Liver (tissue), 9 donors: ENCODE results near the gene GATA2. TPM values are rescaled to one million over a fixed set of nuclear protein-coding genes. Genes with fewer than 3 reads are reported as not detected.

Experiments
- DNase-seq: peaks from one replicate; pipeline ENCODE4 v3.0.0-alpha.2; 2017; ENCODE audit warnings: low spot score
- H3K27ac ChIP-seq, 2 donors: one replicate each; pipeline ENCODE4 v1.7.0; 2013; ENCODE audit warnings: inconsistent platforms in 2 of 2, low read length in 2 of 2, control low read depth in 1 of 2, low read depth in 1 of 2, mild to moderate bottlenecking in 1 of 2
- H3K27me3 ChIP-seq, 4 donors: one replicate each; pipeline versions ENCODE4 v1.6.1 to v1.7.0; 2013; ENCODE audit warnings: low read length in 3 of 4, inconsistent platforms in 1 of 4, mild to moderate bottlenecking in 1 of 4, moderate library complexity in 1 of 4; ENCODE audit not compliant: control insufficient read depth in 4 of 4, insufficient read depth in 4 of 4
- H3K36me3 ChIP-seq, 4 donors: one replicate each; pipeline versions ENCODE4 v1.6.1 to v1.7.0; 2013; ENCODE audit warnings: low read length in 3 of 4, mild to moderate bottlenecking in 3 of 4, low read depth in 1 of 4, moderate library complexity in 1 of 4; ENCODE audit not compliant: control insufficient read depth in 4 of 4, insufficient read depth in 3 of 4
- H3K4me1 ChIP-seq, 4 donors: one replicate each; pipeline versions ENCODE4 v1.6.1 to v1.7.0; 2013; ENCODE audit warnings: low read length in 3 of 4, mild to moderate bottlenecking in 3 of 4, moderate library complexity in 1 of 4; ENCODE audit not compliant: control insufficient read depth in 4 of 4, insufficient read depth in 4 of 4
- H3K4me3 ChIP-seq, 3 donors: one replicate each; pipeline versions ENCODE4 v1.6.1 to v1.7.0; 2013; ENCODE audit warnings: low read length in 3 of 3, control low read depth in 1 of 3, low read depth in 1 of 3, mild to moderate bottlenecking in 1 of 3
- H3K9ac ChIP-seq, 2 donors: one replicate each; pipeline ENCODE4 v1.7.0; 2013; ENCODE audit warnings: low read length in 2 of 2, mild to moderate bottlenecking in 2 of 2, moderate library complexity in 2 of 2, control low read depth in 1 of 2, low read depth in 1 of 2
- H3K9me3 ChIP-seq, 4 donors: one replicate each; pipeline versions ENCODE4 v1.6.1 to v1.7.0; 2013; ENCODE audit warnings: low read length in 3 of 4; ENCODE audit not compliant: control insufficient read depth in 4 of 4
- ATF3 ChIP-seq: IDR thresholded peaks from 2 replicates; pipeline ENCODE4 v1.6.1; 2016; ENCODE audit warnings: antibody characterized with exemption
- CTCF ChIP-seq: fragments of 150-350 bp; IDR thresholded peaks from 2 replicates; pipeline ENCODE4 v1.5.1; 2017; ENCODE audit warnings: improper control_type of control experiment, low read depth, low read length; ENCODE audit not compliant: missing input control
- EGR1 ChIP-seq, 2 donors: IDR thresholded peaks; 2 replicates each; pipeline ENCODE4 v1.6.1; 2016 to 2018; ENCODE audit warnings: antibody characterized with exemption in 2 of 2, low read depth in 2 of 2
- FOXA1 ChIP-seq: IDR thresholded peaks from 2 replicates; pipeline ENCODE4 v1.6.1; 2016; ENCODE audit warnings: antibody characterized with exemption
- FOXA2 ChIP-seq: IDR thresholded peaks from 2 replicates; pipeline ENCODE4 v1.6.1; 2016; ENCODE audit warnings: antibody characterized with exemption
- GABPA ChIP-seq, 2 donors: IDR thresholded peaks in 1 of 2; conservative IDR thresholded peaks in 1 of 2; 2 replicates each; pipeline ENCODE4 v1.6.1; 2016; ENCODE audit warnings: antibody characterized with exemption in 2 of 2, mild to moderate bottlenecking in 1 of 2, moderate library complexity in 1 of 2
- HNF4A ChIP-seq, 2 donors: conservative IDR thresholded peaks; 2 replicates each; pipeline ENCODE4 v1.6.1; 2016; ENCODE audit warnings: antibody characterized with exemption in 2 of 2, mild to moderate bottlenecking in 2 of 2
- HNF4G ChIP-seq: IDR thresholded peaks from 2 replicates; pipeline ENCODE4 v1.6.1; 2016; ENCODE audit warnings: antibody characterized with exemption
- JUND ChIP-seq, 2 donors: IDR thresholded peaks; 2 replicates each; pipeline ENCODE4 v1.6.1; 2016; ENCODE audit warnings: antibody characterized with exemption in 2 of 2
- MAX ChIP-seq: IDR thresholded peaks from 2 replicates; pipeline ENCODE4 v1.6.1; 2016; ENCODE audit warnings: antibody characterized with exemption
- NR2F2 ChIP-seq: IDR thresholded peaks from 2 replicates; pipeline ENCODE4 v1.6.1; 2016; ENCODE audit warnings: antibody characterized with exemption
- RAD21 ChIP-seq, 2 donors: IDR thresholded peaks; 2 replicates each; pipeline ENCODE4 v1.6.1; 2016; ENCODE audit warnings: antibody characterized with exemption in 2 of 2, mild to moderate bottlenecking in 2 of 2
- REST ChIP-seq: IDR thresholded peaks from 2 replicates; pipeline ENCODE4 v1.6.1; 2016; ENCODE audit warnings: antibody characterized with exemption, mild to moderate bottlenecking
- RXRA ChIP-seq, 2 donors: IDR thresholded peaks; 2 replicates each; pipeline ENCODE4 v1.6.1; 2017 to 2018; ENCODE audit warnings: antibody characterized with exemption in 2 of 2, mild to moderate bottlenecking in 1 of 2
- SP1 ChIP-seq: IDR thresholded peaks from 2 replicates; pipeline ENCODE4 v1.6.1; 2018; ENCODE audit warnings: antibody characterized with exemption, mild to moderate bottlenecking
- YY1 ChIP-seq: IDR thresholded peaks from 2 replicates; pipeline ENCODE4 v1.6.1; 2016; ENCODE audit warnings: antibody characterized with exemption, mild to moderate bottlenecking
- ZBTB33 ChIP-seq: IDR thresholded peaks from 2 replicates; pipeline ENCODE4 v1.6.1; 2016; ENCODE audit warnings: antibody characterized with exemption
- WGBS: extraction: QIAGEN DNeasy Blood & Tissue Kit; methylation state at CpG from one replicate; pipeline ENCODE4 v1.1.7; 2013; 5-methylcytosine and 5-hydroxymethylcytosine counted together
- polyA plus RNA-seq, 2 donors: library from polyadenylated mRNA; stranded (reverse) in 1 of 2; unstranded in 1 of 2; fragments of 200-250 nt in 1 of 2; fragments of >200 nt in 1 of 2; fragmentation: Nextera tagmentation in 1 of 2; extraction: Ambion mirVana in 1 of 2; gene quantifications; one replicate each; pipeline versions ENCODE4 v1.2.1 to v1.2.3, GENCODE V29; 2013 to 2015
- total RNA-seq, 2 donors: library from RNA; depleted of rRNA; stranded (reverse); fragments of >200 nt; gene quantifications; one replicate each; pipeline ENCODE4 v1.2.3, GENCODE V29; 2014
- donor health status: healthy.
- donor health status: healthy.
- donor health status: healthy.
- donor health status: healthy.
- donor health status: healthy.

GATA2 gene
- total and polyA plus RNA-seq, 4 donors, result 0.25 to 2.8 (median 0.54) TPM

- Histone ChIP-seq H3K4me3 (no peak overlapping the region), H3K4me1 (no peaks in the 10 kb centered on the region), H3K9me3 (no peaks in the 10 kb centered on the region), H3K36me3 (no peaks in the 10 kb centered on the region), H3K27me3 (peaks cover 8 to 18% (median 10%) of the 10 kb centered on the region in 4 donors), H3K27ac (no peak overlapping the region), H3K9ac (no peak overlapping the region)
- TF ChIP-seq EGR1 (IDR thresholded peaks at IDR 0.05; ENCODE audit: low read depth in 2 of 2) (no peak), FOXA1 (no peak), HNF4G (no peak), SP1 (no peak), FOXA2 (no peak), YY1 (no peak), REST (no peak), RAD21 (IDR thresholded peaks at IDR 0.05) (no peak), HNF4A (conservative IDR thresholded peaks at IDR 0.05) (no peak)
- no peak for DNase-seq
- WGBS, result 72% methylated on average over 27 of the region's 27 CpGs
These were observed 12.1 kb downstream of the GATA2 start for GRCh38 chr3:128480717-128481437.

GRCh38 chr3:128480278-128480677 lies 12.7 kb downstream of the GATA2 start:
- peaks cover 3 to 18% (median 8%) of the 10 kb centered on the region in 4 donors for H3K27me3 ChIP-seq
- no peak for TF ChIP-seq MAX
- TF ChIP-seq YY1, result no peak
- H3K4me1 ChIP-seq, result no peaks in the 10 kb centered on the region
- H3K9ac ChIP-seq, result no peak overlapping the region
- DNase-seq, result no peak
- H3K9me3 ChIP-seq, result no peaks in the 10 kb centered on the region
- no peak overlapping the region for H3K27ac ChIP-seq
- H3K4me3 ChIP-seq, result no peak overlapping the region
- no peaks in the 10 kb centered on the region for H3K36me3 ChIP-seq
- 56% methylated on average over 11 of the region's 11 CpGs for WGBS

- Histone ChIP-seq H3K27ac (no peak overlapping the region), H3K36me3 (no peaks in the 10 kb centered on the region), H3K27me3 (peaks cover 0 to 18% (median 7%) of the 10 kb centered on the region in 4 donors), H3K9me3 (no peaks in the 10 kb centered on the region), H3K4me3 (no peak overlapping the region), H3K9ac (no peak overlapping the region), H3K4me1 (no peaks in the 10 kb centered on the region)
- DNase-seq, result no peak
- TF ChIP-seq JUND (IDR thresholded peaks at IDR 0.05) (no peak), SP1 (no peak), HNF4A (conservative IDR thresholded peaks at IDR 0.05) (no peak), FOXA2 (no peak), RAD21 (IDR thresholded peaks at IDR 0.05) (no peak), RXRA (IDR thresholded peaks at IDR 0.05) (no peak), NR2F2 (no peak), EGR1 (IDR thresholded peaks at IDR 0.05; ENCODE audit: low read depth in 2 of 2) (no peak), ATF3 (no peak), FOXA1 (no peak), YY1 (no peak), CTCF (no peak), GABPA (IDR thresholded peaks at IDR 0.05 in 1 of 2, conservative IDR thresholded peaks at IDR 0.05 in 1 of 2) (no peak), MAX (no peak), HNF4G (no peak), ZBTB33 (no peak)
- WGBS, result 81% methylated on average over 10 of the region's 10 CpGs
These were observed 13.4 kb downstream of the GATA2 start for GRCh38 chr3:128479558-128480086.
